ENCODE measurements around the gene SLC31A1. TPM values are rescaled to one million over a fixed set of nuclear protein-coding genes. Genes with fewer than 3 reads are reported as not detected.

SLC31A1 gene
- total and polyA plus RNA-seq, 2 of the 13 experiments (the other 11 are each of a cell fraction or from before 2014, with no cell fraction given): 62.9 to 70.0 TPM

DNA sequence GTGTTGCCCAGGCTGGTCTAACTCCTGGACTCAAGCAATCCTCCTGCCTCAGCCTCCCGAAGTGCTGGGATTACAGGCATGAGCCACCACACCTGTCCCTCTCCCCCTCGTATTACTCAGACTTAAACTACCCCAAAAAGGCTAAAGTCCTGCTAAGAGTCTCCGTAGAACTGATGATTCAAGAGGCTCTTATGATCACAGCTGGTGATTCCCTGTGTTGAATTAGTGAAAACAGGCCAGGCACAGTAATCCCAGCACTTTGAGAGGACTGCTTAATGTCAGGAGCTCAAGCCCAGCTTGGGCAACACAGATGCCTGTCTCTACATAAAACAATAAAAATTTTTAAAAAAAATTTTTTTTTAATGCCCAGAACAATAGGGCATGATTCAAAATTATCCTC is 44.8 kb downstream of the SLC31A1 start:
- Histone ChIP-seq H4K20me1 (ENCODE audit: insufficient read depth, low read length) (no peaks in the 10 kb centered on the region), H3K36me3 (replicated peaks in 1 of 2; ENCODE audit: control insufficient read depth in 1 of 2, insufficient read depth in 2 of 2, low read length in 2 of 2) (peaks cover 11 to 44% of the 10 kb centered on the region in 2 experiments), H3K9ac (ENCODE audit: insufficient read depth, low read depth, low read length) (no peak overlapping the region), H3K9me3 (ENCODE audit: low read length) (no peaks in the 10 kb centered on the region), H3K27me3 (ENCODE audit: control insufficient read depth in 1 of 2, insufficient read depth in 2 of 2, low read length in 2 of 2) (no peaks in the 10 kb centered on the region), H3K27ac (ENCODE audit: extremely low read length, insufficient read depth, low read length) (no peak overlapping the region), H3K79me2 (ENCODE audit: insufficient read depth, low read length) (no peaks in the 10 kb centered on the region), H2AFZ (ENCODE audit: low read length) (no peak overlapping the region), H3K4me3 (replicated peaks in 1 of 3; ENCODE audit: insufficient read depth in 1 of 3, low read depth in 2 of 3, low read length in 3 of 3) (no peak overlapping the region), H3K4me1 (ENCODE audit: insufficient read depth, low read length) (peaks cover 18% of the 10 kb centered on the region), H3K4me2 (ENCODE audit: low read depth, low read length) (no peak overlapping the region)
- intact Hi-C loops (cut with micrococcal nuclease; ENCODE audit: unreplicated experiment): no loop called here
- no peak for DNase-seq (ENCODE audit: low spot score)
- 79% methylated on average over 3 of the region's 3 CpGs for WGBS (ENCODE audit: low lambda C conversion rate)
- TF ChIP-seq TBX3 (IDR thresholded peaks at IDR 0.05; ENCODE audit: borderline replicate concordance) (no peak), MTF2 (CRISPR knock-in tag; IDR thresholded peaks at IDR 0.05; ENCODE audit: borderline replicate concordance) (no peak), KAT2B (IDR thresholded peaks at IDR 0.05; ENCODE audit: borderline replicate concordance, low read depth, low read length) (no peak), KLF13 (CRISPR knock-in tag; IDR thresholded peaks at IDR 0.05) (no peak), ZNF746 (CRISPR knock-in tag; IDR thresholded peaks at IDR 0.05) (no peak), YEATS4 (CRISPR knock-in tag; IDR thresholded peaks at IDR 0.05; ENCODE audit: borderline replicate concordance) (no peak), ETV5 (CRISPR knock-in tag; IDR thresholded peaks at IDR 0.05; ENCODE audit: borderline replicate concordance) (no peak), HNRNPLL (IDR thresholded peaks at IDR 0.05; ENCODE audit: low read depth, low read length, poor library complexity, severe bottlenecking) (no peak), PHB2 (IDR thresholded peaks at IDR 0.05; ENCODE audit: partially characterized antibody) (no peak), LCORL (IDR thresholded peaks at IDR 0.05) (no peak), LCORL (CRISPR knock-in tag; IDR thresholded peaks at IDR 0.05) (no peak), ZZZ3 (CRISPR knock-in tag; IDR thresholded peaks at IDR 0.05; ENCODE audit: borderline replicate concordance) (no peak), MIXL1 (CRISPR knock-in tag; IDR thresholded peaks at IDR 0.05) (no peak), HMG20A (CRISPR knock-in tag; IDR thresholded peaks at IDR 0.05; ENCODE audit: borderline replicate concordance) (no peak), POLR2G (IDR thresholded peaks at IDR 0.05; ENCODE audit: low read depth, low read length) (no peak)
- TF ChIP-seq, protein P1, sequence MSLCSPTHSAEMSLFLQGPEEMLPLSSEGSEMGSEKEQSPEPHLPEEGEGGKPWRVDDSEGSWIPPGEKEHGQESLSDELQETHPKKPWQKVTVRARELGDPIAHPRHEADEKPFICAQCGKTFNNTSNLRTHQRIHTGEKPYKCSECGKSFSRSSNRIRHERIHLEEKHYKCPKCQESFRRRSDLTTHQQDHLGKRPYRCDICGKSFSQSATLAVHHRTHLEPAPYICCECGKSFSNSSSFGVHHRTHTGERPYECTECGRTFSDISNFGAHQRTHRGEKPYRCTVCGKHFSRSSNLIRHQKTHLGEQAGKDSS (CRISPR knock-in tag; IDR thresholded peaks at IDR 0.05; ENCODE audit: borderline replicate concordance, low read depth): no peak
- TF ChIP-seq, protein P2, sequence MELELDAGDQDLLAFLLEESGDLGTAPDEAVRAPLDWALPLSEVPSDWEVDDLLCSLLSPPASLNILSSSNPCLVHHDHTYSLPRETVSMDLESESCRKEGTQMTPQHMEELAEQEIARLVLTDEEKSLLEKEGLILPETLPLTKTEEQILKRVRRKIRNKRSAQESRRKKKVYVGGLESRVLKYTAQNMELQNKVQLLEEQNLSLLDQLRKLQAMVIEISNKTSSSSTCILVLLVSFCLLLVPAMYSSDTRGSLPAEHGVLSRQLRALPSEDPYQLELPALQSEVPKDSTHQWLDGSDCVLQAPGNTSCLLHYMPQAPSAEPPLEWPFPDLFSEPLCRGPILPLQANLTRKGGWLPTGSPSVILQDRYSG (CRISPR knock-in tag; IDR thresholded peaks at IDR 0.05): no peak
- CTCF ChIA-PET (ENCODE audit: low intra/inter-chr PET ratio, low total read pairs): no interaction called here
- ATAC-seq: no peak
- POLR2A ChIA-PET: interaction anchor here (1.3 kb wide), 1 partner anchor 9 kb away, joined by 4 read pairs; no protein-coding TSS in a partner anchor
- no peak for FAIRE-seq
- no TSS peak for BruUV-seq (replicated peaks)
- in situ Hi-C loops (cut with HindIII; ENCODE audit: extremely low pct_ligation_motif_present, low pct_unique_long_range_greater_than_20kb): no loop called here

Data from HepG2 (cell line).